Tibial artery (tissue), 4 donors: ENCODE measurements around the gene C1orf35.
A peak's percentile ranks its signal among the peaks of the same experiment; 100 is the strongest.

Experiments used
- DNase-seq, 2 donors: peaks; one replicate each; pipeline ENCODE4 v3.0.0-alpha.2; 2019
- H3K27ac ChIP-seq, 2 donors: fragments of 200-600 bp; sonication (generic) in 1 of 2; 1 replicate in 1 of 2; 2 replicates in 1 of 2; pipeline ENCODE4 v1.5.1; 2018 to 2019; ENCODE audit warnings: mild to moderate bottlenecking in 1 of 2
- H3K27me3 ChIP-seq, 2 donors: fragments of 200-600 bp; sonication (generic) in 1 of 2; one replicate each; pipeline versions ENCODE4 v1.5.1 to v1.6.0; 2016 to 2019
- H3K36me3 ChIP-seq, 3 donors: fragments of 200-600 bp; sonication (generic) in 2 of 3; one replicate each; pipeline ENCODE4 v1.5.1; 2016 to 2019; ENCODE audit warnings: mild to moderate bottlenecking in 2 of 3
- H3K4me1 ChIP-seq, 4 donors: fragments of 200-600 bp; sonication (generic) in 2 of 4; 1 replicate in 3 of 4; 2 replicates in 1 of 4; pipeline ENCODE4 v1.5.1; 2016 to 2019
- H3K4me3 ChIP-seq, 2 donors: fragments of 200-600 bp; sonication (generic) in 1 of 2; 1 replicate in 1 of 2; 2 replicates in 1 of 2; pipeline ENCODE4 v1.5.1; 2018 to 2019; ENCODE audit warnings: mild to moderate bottlenecking in 2 of 2
- H3K9me3 ChIP-seq, 3 donors: fragments of 200-600 bp; sonication (generic) in 1 of 3; one replicate each; pipeline ENCODE4 v1.5.1; 2016 to 2019
- intact Hi-C: fragments of 100-400 bp; cut with DNase I; formaldehyde crosslinking; loops from one replicate; pipeline ENCODE4 v1.15.0; 2023; ENCODE audit warnings: low total_unique reads
- TF ChIP-seq, protein P1 (sequence below), 2 experiments: fragments of 200-600 bp in 1 of 2; fragments of 450-650 bp in 1 of 2; IDR thresholded peaks; one replicate each; pipeline ENCODE4 v1.5.1; 2017 to 2019; ENCODE audit warnings: antibody characterized with exemption in 2 of 2, mild to moderate bottlenecking in 1 of 2, moderate library complexity in 1 of 2

Gene C1orf35

DNA sequence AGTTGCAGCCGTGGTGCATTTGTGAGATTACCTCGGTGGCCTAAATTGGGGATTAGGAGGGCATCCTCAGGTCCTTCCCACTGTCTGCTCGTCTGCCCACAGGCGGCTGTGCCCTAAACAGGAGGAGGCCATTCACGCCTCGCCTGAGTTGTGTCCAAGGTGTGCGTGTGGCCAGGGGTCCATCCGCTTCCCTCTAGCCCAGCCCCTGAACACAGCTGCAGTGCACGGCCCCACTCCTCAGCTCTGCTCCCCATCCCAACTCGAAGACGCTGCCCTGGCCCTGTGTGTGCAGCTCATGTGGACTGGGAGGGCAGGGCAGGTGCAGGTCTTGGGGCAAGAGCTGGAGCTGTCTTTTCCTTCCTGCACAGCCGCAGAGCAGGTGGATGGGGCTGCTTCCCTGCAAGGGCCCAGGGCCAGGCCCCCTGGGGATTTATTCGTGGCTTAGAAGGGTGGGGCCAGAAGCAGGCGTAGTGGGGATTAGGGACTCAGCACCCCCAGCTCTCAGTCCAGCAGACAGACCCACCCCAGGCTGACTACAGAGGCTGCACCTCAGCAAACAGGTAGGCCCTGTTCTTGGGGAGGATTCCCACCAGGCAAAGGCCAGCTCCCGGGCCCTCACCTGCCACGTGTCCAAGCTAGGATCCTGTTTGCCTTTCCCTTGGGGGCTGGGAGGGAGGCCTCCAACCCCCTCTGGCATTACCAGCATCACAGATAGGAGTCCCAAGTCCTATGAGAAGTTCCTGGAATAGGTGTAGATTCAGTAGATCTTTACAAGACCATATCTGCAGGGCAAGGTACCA is 41.3 kb upstream of the C1orf35 start:
- intact Hi-C loops, result no loop called here
- TF ChIP-seq, protein P1, sequence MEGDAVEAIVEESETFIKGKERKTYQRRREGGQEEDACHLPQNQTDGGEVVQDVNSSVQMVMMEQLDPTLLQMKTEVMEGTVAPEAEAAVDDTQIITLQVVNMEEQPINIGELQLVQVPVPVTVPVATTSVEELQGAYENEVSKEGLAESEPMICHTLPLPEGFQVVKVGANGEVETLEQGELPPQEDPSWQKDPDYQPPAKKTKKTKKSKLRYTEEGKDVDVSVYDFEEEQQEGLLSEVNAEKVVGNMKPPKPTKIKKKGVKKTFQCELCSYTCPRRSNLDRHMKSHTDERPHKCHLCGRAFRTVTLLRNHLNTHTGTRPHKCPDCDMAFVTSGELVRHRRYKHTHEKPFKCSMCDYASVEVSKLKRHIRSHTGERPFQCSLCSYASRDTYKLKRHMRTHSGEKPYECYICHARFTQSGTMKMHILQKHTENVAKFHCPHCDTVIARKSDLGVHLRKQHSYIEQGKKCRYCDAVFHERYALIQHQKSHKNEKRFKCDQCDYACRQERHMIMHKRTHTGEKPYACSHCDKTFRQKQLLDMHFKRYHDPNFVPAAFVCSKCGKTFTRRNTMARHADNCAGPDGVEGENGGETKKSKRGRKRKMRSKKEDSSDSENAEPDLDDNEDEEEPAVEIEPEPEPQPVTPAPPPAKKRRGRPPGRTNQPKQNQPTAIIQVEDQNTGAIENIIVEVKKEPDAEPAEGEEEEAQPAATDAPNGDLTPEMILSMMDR (IDR thresholded peaks at IDR 0.05), result no peak
- DNase-seq, result no peak
- H3K36me3 ChIP-seq, result peaks cover 22 to 42% (median 37%) of the 10 kb centered on the region in 3 donors
- H3K27me3 ChIP-seq, result no peaks in the 10 kb centered on the region
- H3K27ac ChIP-seq, result no peak overlapping the region
- no peak overlapping the region for H3K4me3 ChIP-seq
- H3K9me3 ChIP-seq, result no peaks in the 10 kb centered on the region
- peaks cover 0 to 59% (median 44%) of the 10 kb centered on the region in 4 donors for H3K4me1 ChIP-seq

DNA sequence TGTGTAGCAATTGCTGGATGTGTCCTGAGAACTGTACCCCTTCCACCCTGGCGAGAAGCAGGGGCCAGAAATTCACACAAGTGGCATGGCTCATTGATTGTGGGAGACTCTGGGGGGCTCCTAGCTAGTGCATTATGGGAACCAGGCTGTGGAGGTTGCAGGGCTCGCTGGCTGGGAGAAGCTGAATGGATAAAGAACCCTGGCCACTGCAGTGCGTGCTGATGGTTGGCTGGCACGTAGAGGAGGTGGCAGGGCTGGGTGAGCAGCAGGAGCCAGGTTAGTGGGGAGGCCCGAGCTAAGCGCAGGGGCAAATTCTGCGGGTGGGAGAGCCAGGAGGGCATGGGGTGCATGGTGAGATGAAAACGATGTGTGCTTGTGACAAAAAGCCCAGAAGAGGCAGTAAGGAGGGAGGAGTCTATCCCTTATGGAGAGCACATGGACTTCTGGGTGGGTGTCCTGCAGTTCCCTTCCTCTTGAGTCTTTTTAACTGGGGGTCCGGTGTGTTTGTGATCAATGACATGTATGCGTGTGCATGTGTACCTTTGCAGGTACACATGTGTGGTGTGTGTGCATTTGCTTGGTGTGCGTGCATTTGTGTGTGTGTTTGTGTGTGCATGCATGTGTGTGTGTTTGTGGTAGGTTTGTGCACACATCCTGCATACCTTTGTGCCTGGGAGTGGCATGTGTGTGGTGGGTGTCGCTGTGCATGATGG is 40.5 kb upstream of the C1orf35 start:
- peaks cover 22 to 34% (median 33%) of the 10 kb centered on the region in 3 donors for H3K36me3 ChIP-seq
- intact Hi-C loops, result no loop called here

DNA sequence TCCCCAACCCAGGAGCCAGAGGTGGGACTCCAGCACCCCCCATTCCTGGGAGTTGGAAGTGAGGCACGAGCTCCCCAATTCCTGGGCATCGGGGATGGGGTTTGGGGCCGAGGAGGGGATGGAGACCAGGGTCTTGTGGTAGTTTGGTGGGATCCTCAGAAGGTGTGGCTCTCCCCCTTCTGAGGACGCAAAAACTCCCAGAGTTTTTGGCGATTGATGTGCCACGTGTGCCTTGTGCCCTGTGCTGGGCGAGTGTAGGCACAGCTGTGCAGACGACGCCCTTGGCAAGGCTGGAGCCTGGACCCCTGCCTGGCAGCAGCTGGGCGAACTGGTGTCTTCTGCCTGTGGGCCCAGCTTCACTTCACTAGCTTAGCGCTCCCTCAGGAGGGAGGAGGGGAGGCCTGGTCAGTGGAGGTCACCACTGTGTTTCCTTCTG is 39.6 kb upstream of the C1orf35 start:
- H3K27me3 ChIP-seq, result no peaks in the 10 kb centered on the region
- TF ChIP-seq, protein P1 (IDR thresholded peaks at IDR 0.05), result no peak
- H3K36me3 ChIP-seq, result peaks cover 17 to 26% (median 25%) of the 10 kb centered on the region in 3 donors
- no peaks in the 10 kb centered on the region for H3K9me3 ChIP-seq
- no peak overlapping the region for H3K27ac ChIP-seq
- no peak overlapping the region for H3K4me3 ChIP-seq
- DNase-seq, result no peak
- intact Hi-C loops, result no loop called here
- peaks cover 0 to 50% (median 40%) of the 10 kb centered on the region in 4 donors for H3K4me1 ChIP-seq

More for the DNA sequence above, 40.5 kb upstream of the C1orf35 start:
- Histone ChIP-seq H3K4me1 (peaks cover 0 to 51% (median 40%) of the 10 kb centered on the region in 4 donors), H3K27me3 (no peaks in the 10 kb centered on the region), H3K9me3 (no peaks in the 10 kb centered on the region), H3K27ac (no peak overlapping the region), H3K4me3 (no peak overlapping the region)
- TF ChIP-seq, protein P1 (IDR thresholded peaks at IDR 0.05), result no peak
- no peak for DNase-seq

DNA sequence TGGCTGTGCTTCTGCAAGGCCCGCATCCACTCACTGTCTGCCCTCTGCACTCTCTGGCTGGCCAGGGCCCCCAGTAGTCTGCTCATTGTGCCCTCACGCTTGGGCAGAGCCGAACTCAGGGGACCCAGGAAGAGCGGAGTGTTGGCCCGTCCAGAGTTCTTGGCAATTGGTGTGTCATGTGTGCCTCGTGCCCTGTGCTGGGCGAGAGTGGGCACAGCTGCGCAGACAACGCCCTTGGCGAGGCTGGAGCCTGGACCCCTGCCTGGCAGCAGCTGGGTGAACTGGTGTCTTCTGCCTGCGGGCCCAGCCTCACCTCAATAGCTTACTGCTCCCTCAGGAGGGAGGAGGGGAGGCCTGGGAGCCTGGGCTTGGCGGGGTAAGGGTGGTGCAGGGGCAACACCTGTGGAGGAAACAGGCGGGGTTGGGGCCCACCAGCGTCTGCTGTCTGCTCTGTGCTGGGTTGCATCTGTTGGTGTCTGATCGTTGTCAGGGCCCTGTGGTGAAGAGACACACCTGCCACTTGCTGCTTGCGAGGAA is 39.1 kb upstream of the C1orf35 start:
- Histone ChIP-seq H3K36me3 (peaks cover 12 to 21% (median 20%) of the 10 kb centered on the region in 3 donors), H3K27me3 (no peaks in the 10 kb centered on the region), H3K27ac (peak overlapping the region in 1 of 2 donors; percentile 99), H3K4me1 (peaks cover 0 to 50% (median 40%) of the 10 kb centered on the region in 4 donors), H3K4me3 (peak overlapping the region; percentile 98), H3K9me3 (no peaks in the 10 kb centered on the region)
- peak in 1 of 2 donors; percentile 66 for DNase-seq
- TF ChIP-seq, protein P1 (IDR thresholded peaks at IDR 0.05), result no peak
- intact Hi-C loops, result no loop called here

DNA sequence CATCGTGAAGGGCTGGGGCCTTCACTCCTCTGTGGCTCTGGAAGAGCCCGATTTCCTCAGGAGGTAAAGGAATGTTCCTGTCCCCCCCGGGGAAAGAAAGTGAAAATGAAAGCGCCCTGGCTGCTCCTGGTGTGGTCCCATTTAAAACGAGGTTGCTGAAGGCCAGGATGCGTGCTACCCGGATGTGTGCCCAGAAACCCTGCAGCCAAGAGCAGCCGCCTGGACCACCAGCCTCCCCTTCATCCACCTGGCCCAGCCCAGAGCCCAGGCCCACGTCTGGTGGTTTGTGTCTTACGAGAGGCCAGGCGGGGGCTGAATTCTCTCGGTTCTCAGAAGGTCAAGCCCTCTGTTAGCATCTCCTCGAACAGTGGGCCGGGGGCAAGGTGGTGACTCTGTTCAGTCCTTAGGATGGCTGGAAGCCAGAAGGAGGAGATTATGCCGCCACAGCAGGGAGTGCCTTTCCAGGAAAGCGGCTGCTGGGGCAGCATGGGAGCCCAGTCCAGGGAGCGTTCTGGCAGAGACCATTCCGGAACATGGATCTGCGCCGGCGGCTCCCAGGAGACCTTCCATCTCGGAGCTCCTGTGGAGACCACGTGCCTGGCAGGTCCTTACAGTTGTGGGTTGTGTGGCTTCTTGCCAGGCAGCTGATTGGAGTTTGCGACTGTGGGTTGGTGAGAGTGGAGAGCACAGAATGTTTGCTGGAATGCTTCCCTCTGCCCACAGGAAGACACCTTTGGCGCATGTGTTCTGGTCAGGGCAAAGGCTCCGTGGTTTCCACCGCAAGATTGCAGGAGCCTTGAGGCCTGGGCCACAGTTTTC is 38.3 kb upstream of the C1orf35 start:
- H3K9me3 ChIP-seq, result no peaks in the 10 kb centered on the region
- H3K4me3 ChIP-seq, result peak overlapping the region; percentile 98
- H3K36me3 ChIP-seq, result peaks cover 4 to 13% (median 12%) of the 10 kb centered on the region in 3 donors
- no peaks in the 10 kb centered on the region for H3K27me3 ChIP-seq
- H3K4me1 ChIP-seq, result peaks cover 0 to 50% (median 40%) of the 10 kb centered on the region in 4 donors
- DNase-seq, result peak in 1 of 2 donors; percentile 68
- TF ChIP-seq, protein P1 (IDR thresholded peaks at IDR 0.05), result no peak
- intact Hi-C loops, result loop anchor here (2.0 kb wide), 1 partner anchor 23 kb away; the partner anchor contains the start of gene IBA57
- H3K27ac ChIP-seq, result peak overlapping the region; percentile 97 to 99
